Common myeloid progenitor, CD34-positive (primary cell): Measurements from ENCODE around the gene ZNRF2.

Experiments
- CTCF ChIA-PET: fragments of 350-600 bp; sonication (Branson Sonifier 250); formaldehyde crosslinking; loops from one replicate; lab custom pipeline; 2021; ENCODE audit warnings: antibody characterized with exemption; lab: Charles Lee
- POLR2A ChIA-PET: fragments of 350-600 bp; sonication (Branson Sonifier 250); formaldehyde crosslinking; loops from one replicate; lab custom pipeline; 2021; ENCODE audit warnings: antibody characterized with exemption; lab: Charles Lee
- DNase-seq, 3 donors: peaks; one replicate each; pipeline versions ENCODE4 v3.0.0 to v3.0.0-alpha.2; 2013
- H3K27ac ChIP-seq, 2 experiments: 1 replicate in 1 of 2; 2 replicates in 1 of 2; pipeline ENCODE4 v1.7.0; 2013; ENCODE audit warnings: inconsistent platforms in 2 of 2, low read length in 2 of 2, mild to moderate bottlenecking in 2 of 2, low read depth in 1 of 2, moderate library complexity in 1 of 2; ENCODE audit not compliant: severe bottlenecking in 2 of 2, insufficient read depth in 1 of 2, poor library complexity in 1 of 2
- H3K27me3 ChIP-seq, 5 experiments: replicated peaks in 2 of 5; 1 replicate in 3 of 5; 2 replicates in 2 of 5; pipeline versions ENCODE4 v1.6.1 to v1.7.0; 2013; ENCODE audit warnings: low read length in 4 of 5, mild to moderate bottlenecking in 2 of 5, moderate library complexity in 2 of 5, inconsistent platforms in 1 of 5; ENCODE audit not compliant: insufficient read depth in 5 of 5, control insufficient read depth in 4 of 5
- H3K36me3 ChIP-seq, 4 experiments: 1 replicate in 2 of 4; 2 replicates in 2 of 4; pipeline versions ENCODE4 v1.6.1 to v1.7.0; 2013; ENCODE audit warnings: low read length in 3 of 4, control low read depth in 1 of 4, mild to moderate bottlenecking in 1 of 4; ENCODE audit not compliant: control insufficient read depth in 4 of 4, insufficient read depth in 4 of 4
- H3K4me1 ChIP-seq, 4 experiments: 1 replicate in 3 of 4; 2 replicates in 1 of 4; pipeline versions ENCODE4 v1.6.1 to v1.7.1; 2013; ENCODE audit warnings: low read length in 3 of 4, mild to moderate bottlenecking in 3 of 4, control low read depth in 1 of 4, inconsistent platforms in 1 of 4, moderate library complexity in 1 of 4; ENCODE audit not compliant: control insufficient read depth in 4 of 4, insufficient read depth in 4 of 4; ENCODE audit errors: control extremely low read depth in 1 of 4
- H3K4me3 ChIP-seq, 7 experiments: 1 replicate in 4 of 7; 2 replicates in 3 of 7; pipeline versions ENCODE4 v1.5.1 to v1.7.0; 2013; ENCODE audit warnings: mild to moderate bottlenecking in 7 of 7, low read length in 6 of 7, moderate library complexity in 6 of 7, inconsistent platforms in 2 of 7, low read depth in 2 of 7, control low read depth in 1 of 7; ENCODE audit not compliant: insufficient read depth in 4 of 7, control insufficient read depth in 1 of 7; ENCODE audit errors: extremely low read depth in 1 of 7
- H3K9me3 ChIP-seq, 5 experiments: 1 replicate in 4 of 5; 2 replicates in 1 of 5; pipeline versions ENCODE4 v1.6.1 to v1.7.1; 2013; ENCODE audit warnings: low read length in 4 of 5, mild to moderate bottlenecking in 2 of 5, inconsistent platforms in 1 of 5, low read depth in 1 of 5, moderate library complexity in 1 of 5; ENCODE audit not compliant: control insufficient read depth in 4 of 5, insufficient read depth in 2 of 5; ENCODE audit errors: control extremely low read depth in 1 of 5
- WGBS: methylation state at CpG from one replicate; pipeline ENCODE4 v1.1.5; 2013; ENCODE audit not compliant: insufficient coverage; 5-methylcytosine and 5-hydroxymethylcytosine counted together

ZNRF2 gene

DNA sequence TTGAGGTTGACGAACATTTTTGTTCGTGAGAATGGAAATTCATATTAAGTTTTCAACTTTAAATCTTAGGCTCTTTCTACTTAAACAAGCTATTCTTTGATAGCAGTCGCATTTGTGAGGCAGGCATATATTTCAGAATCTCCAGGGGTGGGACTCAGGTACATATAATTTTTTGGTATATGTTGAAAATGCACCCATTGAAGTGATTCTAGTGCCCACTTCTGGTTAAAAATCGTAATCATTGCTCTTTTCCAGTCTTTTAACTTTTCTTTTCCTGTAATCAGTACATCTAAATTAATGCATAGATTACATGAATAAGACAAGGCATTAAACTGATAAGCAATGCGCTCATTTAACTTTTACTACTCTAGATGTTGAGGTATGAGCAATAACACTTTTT lies 67.8 kb downstream of the ZNRF2 start:
- H3K9me3 ChIP-seq = no peaks in the 10 kb centered on the region
- no peak for DNase-seq
- CTCF ChIA-PET = interaction anchor here (0.9 to 2.4 kb wide), 7 partner anchors 9 to 78 kb away, joined by 3 to 13 read pairs (median 5); no protein-coding TSS in a partner anchor
- no peak overlapping the region for H3K4me3 ChIP-seq
- H3K27ac ChIP-seq = no peak overlapping the region
- peaks cover 0 to 6% (median 0%) of the 10 kb centered on the region in 4 experiments for H3K36me3 ChIP-seq
- POLR2A ChIA-PET = no interaction called here
- WGBS = no CpG with 5 or more reads among the region's 5 CpGs
- H3K27me3 ChIP-seq = no peaks in the 10 kb centered on the region
- peaks cover 19 to 60% (median 31%) of the 10 kb centered on the region in 4 experiments for H3K4me1 ChIP-seq

DNA sequence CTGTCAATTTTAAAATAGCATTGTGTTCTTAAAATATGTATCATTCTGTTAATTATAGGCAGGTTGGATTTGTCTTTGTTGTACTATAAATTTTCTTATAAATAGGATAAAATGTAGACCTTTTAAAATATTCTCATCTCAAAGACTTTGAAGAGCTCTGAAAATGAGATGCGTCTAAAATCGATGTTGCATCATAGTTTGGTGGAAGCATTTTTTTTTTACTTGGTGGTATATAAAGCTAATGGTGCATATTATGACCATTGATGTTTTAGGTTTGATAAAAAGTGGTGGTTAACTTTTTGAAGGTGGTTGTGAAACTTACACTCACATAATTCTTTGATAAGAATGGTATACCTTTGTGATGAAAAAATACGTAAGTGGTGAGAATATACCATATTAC lies 69.1 kb downstream of the ZNRF2 start:
- no peaks in the 10 kb centered on the region for H3K9me3 ChIP-seq
- H3K27ac ChIP-seq = no peak overlapping the region
- peaks cover 0 to 8% (median 2%) of the 10 kb centered on the region in 4 experiments for H3K36me3 ChIP-seq
- no CpG with 5 or more reads among the region's 3 CpGs for WGBS
- ChIA-PET CTCF (interaction anchor here (1.0 to 2.4 kb wide), 8 partner anchors 9 to 189 kb away, joined by 3 to 13 read pairs (median 4); no protein-coding TSS in a partner anchor), POLR2A (no interaction called here)
- no peaks in the 10 kb centered on the region for H3K27me3 ChIP-seq
- no peak for DNase-seq
- H3K4me3 ChIP-seq = no peak overlapping the region
- peaks cover 8 to 47% (median 19%) of the 10 kb centered on the region in 4 experiments for H3K4me1 ChIP-seq

DNA sequence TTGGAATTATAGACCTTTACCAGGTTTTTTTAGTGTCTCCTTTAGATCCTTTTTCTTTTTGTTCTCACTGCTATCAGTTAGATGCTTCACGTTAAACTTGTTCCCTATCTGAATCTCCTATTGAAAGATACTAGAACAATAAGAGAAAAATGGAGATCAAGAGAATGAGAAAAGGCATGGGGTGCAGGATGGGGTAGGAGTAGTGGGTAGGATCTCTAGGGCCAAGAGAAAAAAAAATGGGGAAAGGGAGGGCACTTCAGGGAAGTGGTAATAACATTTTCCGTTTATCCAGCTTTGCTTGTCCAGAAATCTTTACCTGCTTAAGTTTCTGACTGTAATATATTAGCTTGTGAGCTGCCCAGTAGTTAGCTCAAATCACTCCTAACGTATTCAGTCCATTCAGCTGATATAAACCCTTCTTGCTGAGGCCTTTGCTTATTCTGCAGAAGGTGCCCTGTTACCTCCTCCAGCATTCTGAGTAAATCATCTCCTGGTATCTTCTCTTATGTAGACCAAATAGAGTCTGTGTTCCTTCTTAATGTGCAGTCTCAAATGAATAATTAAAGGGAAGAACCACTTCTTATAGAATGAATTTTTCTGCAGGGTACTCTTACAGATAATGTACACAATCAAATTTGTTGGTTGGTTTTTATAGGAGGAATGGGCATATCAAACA lies 69.7 kb downstream of the ZNRF2 start:
- no peak overlapping the region for H3K4me3 ChIP-seq
- ChIA-PET CTCF (interaction anchor here (1.0 to 2.4 kb wide), 5 partner anchors 8 to 189 kb away, joined by 3 to 13 read pairs (median 4); no protein-coding TSS in a partner anchor), POLR2A (no interaction called here)
- H3K36me3 ChIP-seq = peaks cover 0 to 10% (median 3%) of the 10 kb centered on the region in 4 experiments
- no CpG with 5 or more reads among the region's 3 CpGs for WGBS
- H3K9me3 ChIP-seq = no peaks in the 10 kb centered on the region
- H3K27ac ChIP-seq = no peak overlapping the region
- H3K4me1 ChIP-seq = peaks cover 7 to 41% (median 17%) of the 10 kb centered on the region in 4 experiments
- no peak for DNase-seq
- no peaks in the 10 kb centered on the region for H3K27me3 ChIP-seq

DNA sequence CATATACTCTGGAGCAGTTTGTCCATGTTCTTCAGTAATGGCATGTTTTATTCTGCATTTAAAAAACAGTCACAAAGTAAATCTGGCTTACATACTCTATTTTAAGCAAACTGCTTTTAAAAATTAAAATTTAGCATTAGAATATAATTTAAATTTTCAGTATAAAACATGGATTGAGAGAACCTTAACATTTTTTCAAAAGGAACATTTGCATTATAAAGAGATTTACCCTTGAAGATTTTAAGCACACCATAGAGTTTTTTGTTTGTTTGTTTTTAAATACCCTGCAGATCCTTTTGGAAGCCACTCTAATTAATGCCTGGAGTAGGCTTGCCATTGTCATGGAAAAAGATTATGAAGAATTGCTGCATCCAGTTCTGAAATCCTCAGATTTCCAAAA lies 70.4 kb downstream of the ZNRF2 start:
- Histone ChIP-seq H3K27ac (no peak overlapping the region), H3K36me3 (peaks cover 0 to 10% (median 3%) of the 10 kb centered on the region in 4 experiments), H3K27me3 (no peaks in the 10 kb centered on the region), H3K9me3 (no peaks in the 10 kb centered on the region), H3K4me1 (peaks cover 7 to 34% (median 14%) of the 10 kb centered on the region in 4 experiments), H3K4me3 (no peak overlapping the region)
- DNase-seq = no peak
- ChIA-PET CTCF (interaction anchor here (1.0 to 1.8 kb wide), 2 partner anchors 9 to 13 kb away, joined by 4 read pairs; no protein-coding TSS in a partner anchor), POLR2A (no interaction called here)

DNA sequence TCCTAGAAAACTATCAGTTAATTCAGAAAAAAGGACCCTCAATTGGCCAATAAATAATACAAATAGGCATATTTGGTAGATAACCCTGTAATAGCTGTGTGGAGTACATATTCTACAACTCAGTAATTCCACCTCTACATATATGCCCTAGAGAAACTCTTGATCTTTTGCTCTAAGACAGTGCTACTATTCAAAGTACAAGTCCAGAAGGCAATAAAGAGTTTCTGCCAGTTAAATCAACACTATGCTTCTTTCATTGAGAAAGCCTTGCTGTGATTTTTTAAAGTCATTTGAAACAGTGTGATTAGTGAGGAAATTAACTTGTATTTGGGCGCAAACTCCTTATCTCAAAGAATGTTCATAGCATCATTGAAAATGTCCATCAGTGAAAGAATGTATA lies 75.6 kb downstream of the ZNRF2 start:
- Histone ChIP-seq H3K4me3 (no peak overlapping the region), H3K27ac (no peak overlapping the region), H3K36me3 (peaks cover 0 to 10% (median 3%) of the 10 kb centered on the region in 4 experiments), H3K9me3 (no peaks in the 10 kb centered on the region), H3K4me1 (peaks cover 0 to 2% (median 0%) of the 10 kb centered on the region in 4 experiments), H3K27me3 (no peaks in the 10 kb centered on the region)
- ChIA-PET CTCF (interaction anchor here (0.7 to 1.1 kb wide), 2 partner anchors 10 to 12 kb away, joined by 3 to 4 read pairs; no protein-coding TSS in a partner anchor), POLR2A (no interaction called here)
- no CpG with 5 or more reads among the region's 1 CpG for WGBS
- no peak for DNase-seq

DNA sequence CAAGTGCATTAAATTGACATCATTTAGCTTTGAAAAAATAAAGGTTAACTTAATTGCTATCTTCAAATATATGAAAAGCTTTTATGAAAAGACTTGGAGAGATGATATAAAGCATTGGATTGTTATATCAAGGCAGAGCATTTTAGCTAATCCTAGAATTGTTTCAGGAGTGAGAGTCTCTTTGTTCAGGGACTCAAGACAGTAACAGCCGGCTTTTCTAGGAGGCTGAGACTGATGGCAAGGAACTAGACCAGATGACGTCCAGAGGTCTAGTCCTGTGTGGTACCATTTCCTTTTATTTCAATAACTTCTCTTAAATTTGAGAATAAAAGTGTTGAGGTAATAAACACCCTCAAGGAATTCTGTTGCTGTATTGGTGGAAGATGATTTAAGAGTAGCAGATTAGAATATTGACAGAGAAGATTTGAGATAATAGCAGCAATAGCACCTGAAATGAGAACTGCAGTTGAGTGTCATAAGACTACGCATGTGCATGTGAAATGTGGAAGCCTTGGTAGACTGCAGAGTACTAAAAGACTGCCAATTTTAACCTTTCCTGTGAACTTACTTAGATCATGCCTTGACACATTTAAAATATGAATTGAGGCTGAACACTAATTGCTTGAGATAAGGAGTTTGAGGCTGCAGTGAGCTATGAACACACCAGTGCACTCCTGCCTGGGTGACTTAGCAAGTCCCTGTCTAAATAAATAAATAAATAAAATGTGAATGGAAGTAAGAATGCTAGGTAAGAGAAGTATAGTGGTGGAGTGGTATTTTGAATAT lies 79.6 kb downstream of the ZNRF2 start:
- H3K9me3 ChIP-seq = no peaks in the 10 kb centered on the region
- no peak overlapping the region for H3K4me3 ChIP-seq
- peaks cover 0 to 7% (median 2%) of the 10 kb centered on the region in 4 experiments for H3K36me3 ChIP-seq
- H3K27me3 ChIP-seq = no peaks in the 10 kb centered on the region
- ChIA-PET POLR2A (interaction anchor here (0.6 to 0.7 kb wide), 2 partner anchors 18 to 103 kb away, joined by 3 read pairs; no protein-coding TSS in a partner anchor), CTCF (interaction anchor here (0.9 to 1.8 kb wide), 6 partner anchors 10 to 51 kb away, joined by 3 to 5 read pairs (median 4); no protein-coding TSS in a partner anchor)
- H3K27ac ChIP-seq = peak overlapping the region in 1 of 2 experiments; percentile 2
- peaks cover 0 to 2% (median 0%) of the 10 kb centered on the region in 4 experiments for H3K4me1 ChIP-seq
- WGBS = no CpG with 5 or more reads among the region's 3 CpGs
- DNase-seq = peak in 2 of 3 donors; percentile 28 to 57
